Measurements from ENCODE around the gene TOGARAM1. TPM values are rescaled to one million over a fixed set of nuclear protein-coding genes. Genes with fewer than 3 reads are reported as not detected.
A peak's percentile ranks its signal among the peaks of the same experiment; 100 is the strongest.

The TOGARAM1 gene
- total and polyA plus RNA-seq, 9 of the 15 experiments (the other 6 are each of a cell fraction or from before 2014, with no cell fraction given), result 1.3 to 6.4 (median 3.7) TPM

DNA sequence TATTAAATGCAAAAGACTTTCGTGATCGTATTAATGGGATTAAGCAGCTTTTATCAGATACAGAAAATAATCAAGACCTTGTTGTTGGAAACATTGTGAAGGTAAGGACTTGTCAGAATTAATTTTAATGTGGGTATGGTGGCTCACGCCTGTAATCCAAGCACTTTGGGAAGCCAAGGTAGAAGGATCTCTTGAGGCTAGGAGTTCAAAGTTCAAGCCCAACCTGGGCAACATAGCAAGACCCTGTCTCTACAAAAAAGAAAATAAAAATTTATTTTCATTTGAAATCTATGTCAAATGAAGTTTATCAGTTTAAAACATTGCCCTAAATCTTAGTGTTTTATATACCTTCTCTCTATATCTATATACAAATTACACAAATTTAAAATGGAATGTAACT lies 104.7 kb downstream of the TOGARAM1 start:
- H3K4me1 ChIP-seq (replicated peaks in 1 of 2; ENCODE audit: control insufficient read depth in 2 of 2, insufficient read depth in 2 of 2, low read length in 2 of 2), result no peaks in the 10 kb centered on the region
- no peaks in the 10 kb centered on the region for H4K20me1 ChIP-seq (replicated peaks; ENCODE audit: control insufficient read depth, insufficient read depth, low read length)
- H3K4me3 ChIP-seq, result no peak overlapping the region
- no peak overlapping the region for H3K27ac ChIP-seq (ENCODE audit: extremely low read depth, low read depth, low read length)
- DNase-seq (ENCODE audit: extremely low read depth in 1 of 4, low spot score in 3 of 4), result no peak
- H3K36me3 ChIP-seq (ENCODE audit: control insufficient read depth, insufficient read depth, low read length), result 0 out of 3 replicates have a peak, but pooled peaks cover 3% of the 10 kb centered on the region
- no peaks in the 10 kb centered on the region for H3K9me1 ChIP-seq (ENCODE audit: control insufficient read depth, insufficient read depth, low read length)
- H2AFZ ChIP-seq (ENCODE audit: low read depth, low read length), result no peak overlapping the region
- H3K4me2 ChIP-seq (ENCODE audit: insufficient read depth, low read length), result no peak overlapping the region
- no peaks in the 10 kb centered on the region for H3K79me2 ChIP-seq (ENCODE audit: control insufficient read depth, insufficient read depth, low read length)
- no peak for FAIRE-seq
- in situ Hi-C loops (cut with MboI), result no loop called here
- no peaks in the 10 kb centered on the region for H3K9me3 ChIP-seq (replicated peaks; ENCODE audit: control insufficient read depth, insufficient read depth, low read depth, low read length)
- WGBS (ENCODE audit: insufficient coverage, low coverage, missing lambda C conversion rate), result 88% methylated on average over 3 of the region's 3 CpGs
- no TSS peak for BruUV-seq (replicated peaks)
- ChIA-PET CTCF (ENCODE audit: low intra/inter-chr PET ratio) (no interaction called here), POLR2A (no interaction called here)
- TF ChIP-seq ZNF121 (CRISPR knock-in tag; conservative IDR thresholded peaks at IDR 0.05) (peak; percentile 53), ETV6 (IDR thresholded peaks at IDR 0.05; ENCODE audit: borderline replicate concordance in 1 of 2, low read depth in 2 of 2, low read length in 1 of 2) (no peak), ETV6 (CRISPR knock-in tag; IDR thresholded peaks at IDR 0.05; ENCODE audit: borderline replicate concordance) (no peak), SNIP1 (IDR thresholded peaks at IDR 0.05; ENCODE audit: low read depth) (no peak), MNT (conservative IDR thresholded peaks at IDR 0.05) (no peak)
- TF ChIP-seq, protein P1, sequence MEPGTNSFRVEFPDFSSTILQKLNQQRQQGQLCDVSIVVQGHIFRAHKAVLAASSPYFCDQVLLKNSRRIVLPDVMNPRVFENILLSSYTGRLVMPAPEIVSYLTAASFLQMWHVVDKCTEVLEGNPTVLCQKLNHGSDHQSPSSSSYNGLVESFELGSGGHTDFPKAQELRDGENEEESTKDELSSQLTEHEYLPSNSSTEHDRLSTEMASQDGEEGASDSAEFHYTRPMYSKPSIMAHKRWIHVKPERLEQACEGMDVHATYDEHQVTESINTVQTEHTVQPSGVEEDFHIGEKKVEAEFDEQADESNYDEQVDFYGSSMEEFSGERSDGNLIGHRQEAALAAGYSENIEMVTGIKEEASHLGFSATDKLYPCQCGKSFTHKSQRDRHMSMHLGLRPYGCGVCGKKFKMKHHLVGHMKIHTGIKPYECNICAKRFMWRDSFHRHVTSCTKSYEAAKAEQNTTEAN (CRISPR knock-in tag; IDR thresholded peaks at IDR 0.05), result no peak
- no peak overlapping the region for H3K9ac ChIP-seq (ENCODE audit: insufficient read depth in 1 of 2, low read depth in 2 of 2, low read length in 2 of 2)
- no peak for ATAC-seq
- no peaks in the 10 kb centered on the region for H3K27me3 ChIP-seq (ENCODE audit: control insufficient read depth in 2 of 2, insufficient read depth in 2 of 2, low read length in 2 of 2)
- intact Hi-C loops (cut with micrococcal nuclease), result no loop called here
